ENCODE data around the gene MMS19.
"Not testable (repeated sequence)": the region's sequence is repeated elsewhere in the genome, so short reads cannot be mapped to it uniquely, and the experiment has no call there.

Gene MMS19

DNA sequence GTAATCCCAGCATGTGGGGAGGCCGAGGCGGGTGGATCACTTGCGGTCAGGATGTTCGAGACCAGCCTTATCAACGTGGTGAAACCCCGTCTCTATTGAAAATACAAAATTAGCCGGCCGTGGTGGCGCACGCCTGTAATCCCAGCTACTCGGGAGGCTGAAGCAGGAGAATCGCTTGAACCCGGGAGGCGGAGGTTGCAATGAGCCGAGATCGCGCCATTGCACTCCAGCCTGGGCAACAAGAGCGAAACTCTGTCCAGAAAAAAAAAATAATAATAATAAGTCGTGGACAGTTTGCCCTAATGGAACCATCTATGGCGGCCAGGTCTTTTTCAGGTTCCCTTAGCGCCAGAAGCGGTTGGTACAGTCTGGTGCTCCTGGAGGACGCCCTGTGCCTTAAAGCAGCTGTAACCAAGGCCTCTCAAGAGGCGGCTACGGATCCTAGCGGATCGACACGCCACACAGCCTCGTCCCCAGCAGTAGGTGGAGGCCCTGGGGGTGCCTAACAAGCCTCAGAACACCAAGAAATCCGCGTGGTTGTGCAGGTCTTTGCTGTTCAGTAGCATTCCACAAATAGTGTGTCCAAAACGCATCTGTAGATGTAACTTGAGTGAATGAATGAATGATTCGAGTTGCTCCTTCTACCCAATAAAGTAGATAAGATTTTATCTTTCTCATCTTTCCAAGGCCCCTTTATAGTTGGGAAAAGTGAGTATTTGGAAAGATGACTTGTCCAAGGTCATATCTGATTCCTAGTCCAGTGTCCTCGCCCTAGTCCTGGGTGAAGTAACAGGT is 71.2 kb downstream of the MMS19 start:
- peak overlapping the region; percentile 96 for H3K4me3 ChIP-seq (ENCODE audit: low read length)
- DNase-seq (ENCODE audit: low read depth): peak; percentile 24
- no peak for TF ChIP-seq CTCF (IDR thresholded peaks at IDR 0.05; ENCODE audit: insufficient read depth, low read depth, low read length, missing control alignments)

DNA sequence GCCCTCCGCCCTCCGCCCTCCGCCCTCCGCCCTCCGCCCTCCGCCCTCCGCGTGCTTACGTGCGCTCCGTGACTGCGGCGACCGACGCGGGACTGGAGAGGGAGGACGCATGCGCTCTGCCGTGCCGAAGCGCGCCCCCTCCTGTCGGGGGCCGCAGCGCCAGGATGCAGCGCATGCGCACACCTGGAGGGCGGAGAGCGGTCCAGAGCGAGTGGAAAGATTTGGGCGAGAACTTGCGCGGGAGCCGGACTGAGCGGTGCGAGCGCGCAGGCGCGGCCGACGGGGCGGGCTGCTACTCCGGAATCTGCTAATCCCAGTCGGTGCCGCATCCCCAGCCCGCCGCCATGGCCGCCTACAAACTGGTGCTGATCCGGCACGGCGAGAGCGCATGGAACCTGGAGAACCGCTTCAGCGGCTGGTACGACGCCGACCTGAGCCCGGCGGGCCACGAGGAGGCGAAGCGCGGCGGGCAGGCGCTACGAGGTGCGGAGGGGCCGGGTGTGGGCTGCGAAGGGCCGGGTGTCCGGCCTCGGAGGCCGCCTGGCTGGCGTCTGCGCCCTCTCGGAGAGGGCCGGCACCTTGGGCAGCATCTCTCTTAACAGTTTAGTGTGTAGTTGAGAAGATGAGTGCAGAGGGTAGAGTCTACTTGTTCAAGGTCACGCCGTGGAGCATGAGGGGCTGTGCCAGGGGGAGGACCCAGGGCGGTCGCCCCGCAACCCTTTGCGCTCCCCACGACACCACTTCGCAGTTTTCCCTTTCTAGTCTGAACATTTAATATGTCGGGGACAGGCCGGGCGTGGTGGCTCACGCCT is 72.1 kb downstream of the MMS19 start, which contains the start of gene PGAM1:
TSS of gene PGAM1 (plus strand) at position 228 of the 812 bp plus-strand sequence. CDS start at position 345, 117 bp downstream.
- peak; percentile 96 for DNase-seq (ENCODE audit: low read depth)
- peak; percentile 54 for TF ChIP-seq CTCF (IDR thresholded peaks at IDR 0.05; ENCODE audit: insufficient read depth, low read depth, low read length, missing control alignments)
- peak within 1 kb of the TSS; percentile 96 for H3K4me3 ChIP-seq (ENCODE audit: low read length)

GRCh38 chr10:97423757-97424098 is 74.5 kb downstream of the MMS19 start:
- DNase-seq (ENCODE audit: low read depth); H3K4me3 ChIP-seq (ENCODE audit: low read length): not testable (repeated sequence)

GRCh38 chr10:97416565-97416964 is 81.7 kb downstream of the MMS19 start:
- TF ChIP-seq CTCF (IDR thresholded peaks at IDR 0.05; ENCODE audit: insufficient read depth, low read depth, low read length, missing control alignments): no peak
- no peak overlapping the region for H3K4me3 ChIP-seq (ENCODE audit: low read length)
- DNase-seq (ENCODE audit: low read depth): no peak

GRCh38 chr10:97412891-97413304 is 85.3 kb downstream of the MMS19 start:
- H3K4me3 ChIP-seq (ENCODE audit: low read length): no peak overlapping the region
- no peak for TF ChIP-seq CTCF (IDR thresholded peaks at IDR 0.05; ENCODE audit: insufficient read depth, low read depth, low read length, missing control alignments)
- peak; percentile 99 for DNase-seq (ENCODE audit: low read depth)

DNA sequence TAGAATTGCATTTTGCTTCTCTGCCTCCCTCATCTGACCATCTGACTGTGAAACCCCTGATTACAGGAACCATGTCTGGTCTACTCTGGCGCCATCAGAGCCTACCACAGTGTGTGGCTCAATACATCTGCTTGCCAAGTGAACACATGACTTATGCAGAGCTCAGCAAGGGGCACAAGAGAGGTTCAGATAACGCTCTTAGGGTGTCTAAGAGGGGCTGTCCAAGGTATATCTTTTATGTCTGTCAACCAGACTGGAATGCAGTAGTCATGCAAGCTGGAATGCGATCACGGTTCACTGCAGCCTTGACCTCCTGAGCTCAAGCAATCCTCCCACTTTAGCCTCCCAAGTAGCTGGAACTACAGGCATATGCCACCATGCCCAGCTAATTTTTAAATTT is 86.8 kb downstream of the MMS19 start:
- peak; percentile 28 for DNase-seq (ENCODE audit: low read depth)
- TF ChIP-seq CTCF (IDR thresholded peaks at IDR 0.05; ENCODE audit: insufficient read depth, low read depth, low read length, missing control alignments): no peak
- H3K4me3 ChIP-seq (ENCODE audit: low read length): no peak overlapping the region

DNA sequence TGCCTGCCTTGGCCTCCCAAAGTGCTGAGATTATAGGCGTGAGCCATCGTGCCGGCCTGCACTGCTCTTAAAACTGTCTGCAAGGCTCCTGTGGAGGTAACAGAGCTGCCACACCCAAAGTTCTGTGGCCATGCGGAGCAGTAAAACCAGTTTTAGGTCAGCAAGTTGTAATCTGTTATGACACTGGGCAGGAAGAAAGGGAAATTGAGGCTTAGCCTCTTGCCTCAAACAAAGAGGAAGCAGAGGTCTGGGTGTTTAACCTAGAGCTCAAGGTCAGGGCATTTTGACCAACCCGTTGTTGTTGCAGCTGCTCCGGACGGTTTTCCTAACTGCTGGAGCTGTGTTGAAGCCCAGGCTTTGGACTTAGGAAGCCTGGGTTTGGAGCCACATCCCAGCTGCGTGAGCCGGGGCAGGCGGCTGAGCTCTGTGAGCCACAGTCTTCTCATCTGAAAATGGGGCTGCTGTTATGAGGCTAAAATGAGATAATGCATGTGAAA is 89.7 kb downstream of the MMS19 start:
- DNase-seq (ENCODE audit: low read depth): peak; percentile 83
- TF ChIP-seq CTCF (IDR thresholded peaks at IDR 0.05; ENCODE audit: insufficient read depth, low read depth, low read length, missing control alignments): no peak
- H3K4me3 ChIP-seq (ENCODE audit: low read length): no peak overlapping the region
